Measurements from ENCODE around the gene CYB5RL.

GRCh38 chr1:54237586-54237985 is 37.8 kb upstream of the CYB5RL start:
- TF ChIP-seq CTCF (IDR thresholded peaks at IDR 0.05) (no peak), POLR2A (IDR thresholded peaks at IDR 0.05) (no peak), POLR2AphosphoS5 (IDR thresholded peaks at IDR 0.05; ENCODE audit: insufficient read depth in 1 of 2, low read depth in 1 of 2) (no peak)
